SK-N-SH (cell line): Measurements from ENCODE around the gene KIAA0040. TPM values are rescaled to one million over a fixed set of nuclear protein-coding genes. Genes with fewer than 3 reads are reported as not detected.

Source experiments
- CTCF ChIA-PET: fragments of 300-600, 350-600 bp; formaldehyde crosslinking; extraction: SDS; loops from one replicate; lab custom pipeline; 2021; lab: Yijun Ruan, JAX
- POLR2A ChIA-PET: fragments of 350-600 bp; sonication (Branson Sonifier 250); formaldehyde crosslinking; extraction: SDS; loops from one replicate; lab custom pipeline; 2020; ENCODE audit warnings: antibody characterized with exemption, inconsistent platforms; lab: Yijun Ruan, JAX
- DNase-seq: peaks from one replicate; pipeline ENCODE4 v3.0.0; 2012
- H2AFZ ChIP-seq: fragments of 200-600 bp; sonication (generic); 2 replicates; pipeline ENCODE4 v1.8.1; 2016; ENCODE audit warnings: antibody characterized with exemption, mild to moderate bottlenecking, low read depth
- H3F3A ChIP-seq: fragments of 200-600 bp; sonication (generic); replicated peaks from 2 replicates; pipeline ENCODE3; 2016; ENCODE audit warnings: antibody characterized with exemption, mild to moderate bottlenecking; ENCODE audit not compliant: insufficient read depth
- H3K27ac ChIP-seq, 2 experiments: fragments of 200-500 bp in 1 of 2; fragments of 200-600 bp in 1 of 2; sonication (Bioruptor generic) in 1 of 2; sonication (generic), shearing (Covaris generic) in 1 of 2; 2 replicates each; pipeline versions ENCODE4 v1.5.1 to v1.6.1; 2014 to 2016; ENCODE audit warnings: low read depth in 2 of 2, inconsistent platforms in 1 of 2, low read length in 1 of 2, mild to moderate bottlenecking in 1 of 2, mixed read lengths in 1 of 2
- H3K27me3 ChIP-seq: fragments of 200-600 bp; sonication (generic), shearing (Covaris generic); 2 replicates; pipeline ENCODE4 v1.6.1; 2016; ENCODE audit warnings: mixed run types; ENCODE audit not compliant: insufficient read depth
- H3K36me3 ChIP-seq, 2 experiments: fragments of 200-500 bp in 1 of 2; fragments of 200-600 bp in 1 of 2; sonication (Bioruptor generic) in 1 of 2; sonication (generic) in 1 of 2; replicated peaks in 1 of 2; 2 replicates each; pipeline versions ENCODE3 to v1.5.1; 2014 to 2016; ENCODE audit warnings: low read length in 1 of 2, mild to moderate bottlenecking in 1 of 2; ENCODE audit not compliant: insufficient read depth in 2 of 2, control insufficient read depth in 1 of 2
- H3K4me1 ChIP-seq, 2 experiments: fragments of 200-500 bp in 1 of 2; fragments of 200-600 bp in 1 of 2; sonication (Bioruptor generic) in 1 of 2; sonication (generic), shearing (Covaris generic) in 1 of 2; 2 replicates each; pipeline versions ENCODE4 v1.5.1 to v1.6.1; 2014 to 2016; ENCODE audit warnings: low read depth in 1 of 2, low read length in 1 of 2, mixed run types in 1 of 2; ENCODE audit not compliant: insufficient read depth in 2 of 2, control insufficient read depth in 1 of 2
- H3K4me2 ChIP-seq: fragments of 200-600 bp; sonication (generic), shearing (Covaris generic); 2 replicates; pipeline ENCODE4 v1.6.1; 2017; ENCODE audit warnings: mixed run types
- H3K4me3 ChIP-seq, 2 experiments: fragments of 200-500 bp in 1 of 2; fragments of 200-600 bp in 1 of 2; sonication (Bioruptor generic) in 1 of 2; sonication (generic), shearing (Covaris generic) in 1 of 2; 2 replicates each; pipeline versions ENCODE4 v1.5.1 to v1.8.1; 2014 to 2016; ENCODE audit warnings: low read depth in 2 of 2, inconsistent platforms in 1 of 2, low read length in 1 of 2, mild to moderate bottlenecking in 1 of 2, mixed read lengths in 1 of 2, moderate library complexity in 1 of 2
- H3K79me2 ChIP-seq: fragments of 200-600 bp; sonication (generic); 2 replicates; pipeline ENCODE4 v1.8.1; 2017; ENCODE audit warnings: mild to moderate bottlenecking; ENCODE audit not compliant: insufficient read depth
- H3K9ac ChIP-seq: fragments of 200-600 bp; sonication (generic); 2 replicates; pipeline ENCODE4 v1.6.1; 2017; ENCODE audit warnings: mixed run types
- H3K9me2 ChIP-seq: fragments of 200-600 bp; sonication (generic); 2 replicates; pipeline ENCODE4 v1.6.1; 2017; ENCODE audit warnings: mixed run types
- H3K9me3 ChIP-seq: fragments of 200-600 bp; sonication (generic); 2 replicates; pipeline ENCODE4 v1.6.1; 2017; ENCODE audit warnings: mixed run types, mild to moderate bottlenecking, moderate library complexity
- H4K20me1 ChIP-seq: fragments of 200-600 bp; sonication (generic); 2 replicates; pipeline ENCODE4 v1.6.1; 2017; ENCODE audit warnings: mild to moderate bottlenecking, mixed run types; ENCODE audit not compliant: insufficient read depth
- CHD2 ChIP-seq: fragments of 150-350 bp; IDR thresholded peaks from 2 replicates; pipeline ENCODE4 v1.6.1; 2018; ENCODE audit warnings: low read length; ENCODE audit not compliant: partially characterized antibody
- EZH2phosphoT487 ChIP-seq: fragments of 200-600 bp; sonication (generic); IDR thresholded peaks from 2 replicates; pipeline ENCODE4 v1.6.1; 2017; ENCODE audit warnings: low read depth, mixed run types, mild to moderate bottlenecking, antibody characterized with exemption, moderate library complexity, borderline replicate concordance
- FOXM1 ChIP-seq: IDR thresholded peaks from 2 replicates; pipeline ENCODE4 v1.4.0; 2012; ENCODE audit warnings: low read depth, mild to moderate bottlenecking
- JUND ChIP-seq: IDR thresholded peaks from 2 replicates; pipeline ENCODE4 v1.4.0; 2012
- MAX ChIP-seq: IDR thresholded peaks from 2 replicates; pipeline ENCODE4 v1.4.0; 2012; ENCODE audit warnings: low read depth
- MXI1 ChIP-seq: IDR thresholded peaks from 2 replicates; pipeline ENCODE4 v1.6.1; 2012; ENCODE audit warnings: mild to moderate bottlenecking, low read depth, low read length, improper control_type of control experiment
- NFIC ChIP-seq: IDR thresholded peaks from 2 replicates; pipeline ENCODE4 v1.4.0; 2012; ENCODE audit warnings: borderline replicate concordance
- PBX3 ChIP-seq: IDR thresholded peaks from 2 replicates; pipeline ENCODE4; 2012
- POLR2AphosphoS5 ChIP-seq: IDR thresholded peaks from 2 replicates; pipeline ENCODE4 v1.6.1; 2012; ENCODE audit warnings: low read depth, low read length
- RAD21 ChIP-seq: IDR thresholded peaks from 2 replicates; pipeline ENCODE4 v1.6.1; 2012; ENCODE audit warnings: mild to moderate bottlenecking, low read length
- RCOR1 ChIP-seq: fragments of 150-350 bp; IDR thresholded peaks from 2 replicates; pipeline ENCODE4 v1.6.1; 2017; ENCODE audit warnings: antibody characterized with exemption, low read length
- REST ChIP-seq: IDR thresholded peaks from 2 replicates; pipeline ENCODE4 v1.6.1; 2012; ENCODE audit warnings: mild to moderate bottlenecking, low read depth, low read length, moderate library complexity
- RXRA ChIP-seq: IDR thresholded peaks from 2 replicates; pipeline ENCODE4 v1.4.0; 2012; ENCODE audit warnings: low read depth, mild to moderate bottlenecking, borderline replicate concordance
- SIN3A ChIP-seq: IDR thresholded peaks from 2 replicates; pipeline ENCODE4 v1.6.1; 2012; ENCODE audit warnings: low read depth, mild to moderate bottlenecking, low read length, moderate library complexity, borderline replicate concordance
- TAF1 ChIP-seq: IDR thresholded peaks from 2 replicates; pipeline ENCODE4 v1.6.1; 2012; ENCODE audit warnings: low read depth, mild to moderate bottlenecking, low read length, moderate library complexity, borderline replicate concordance
- TCF12 ChIP-seq: IDR thresholded peaks from 2 replicates; pipeline ENCODE4 v1.4.0; 2012
- TEAD4 ChIP-seq: IDR thresholded peaks from 2 replicates; pipeline ENCODE4 v1.4.0; 2012; ENCODE audit warnings: mild to moderate bottlenecking, borderline replicate concordance; ENCODE audit not compliant: insufficient read depth
- WGBS: methylation state at CpG from one replicate; pipeline ENCODE4 v1.1.6; 2017; ENCODE audit warnings: low lambda C conversion rate; 5-methylcytosine and 5-hydroxymethylcytosine counted together
- polyA plus RNA-seq, 3 experiments: library from polyadenylated mRNA; depleted of rRNA; stranded (reverse); fragments of >200 nt; gene quantifications; 2 replicates each; pipeline ENCODE4 v1.2.3, GENCODE V29; 2012
- TF ChIP-seq, protein P1 (sequence below): fragments of 150-350 bp; IDR thresholded peaks from 2 replicates; pipeline ENCODE4 v1.6.1; 2016; ENCODE audit warnings: mild to moderate bottlenecking, low read depth, low read length
- TF ChIP-seq, protein P2 (sequence below): fragments of 150-350 bp; IDR thresholded peaks from 2 replicates; pipeline ENCODE4 v1.6.1; 2017; ENCODE audit warnings: antibody characterized with exemption, low read length, low read depth, borderline replicate concordance

Gene KIAA0040
- polyA plus RNA-seq, 1 of the 3 experiments (the other 2 are of a cell fraction): 0.08 TPM

DNA sequence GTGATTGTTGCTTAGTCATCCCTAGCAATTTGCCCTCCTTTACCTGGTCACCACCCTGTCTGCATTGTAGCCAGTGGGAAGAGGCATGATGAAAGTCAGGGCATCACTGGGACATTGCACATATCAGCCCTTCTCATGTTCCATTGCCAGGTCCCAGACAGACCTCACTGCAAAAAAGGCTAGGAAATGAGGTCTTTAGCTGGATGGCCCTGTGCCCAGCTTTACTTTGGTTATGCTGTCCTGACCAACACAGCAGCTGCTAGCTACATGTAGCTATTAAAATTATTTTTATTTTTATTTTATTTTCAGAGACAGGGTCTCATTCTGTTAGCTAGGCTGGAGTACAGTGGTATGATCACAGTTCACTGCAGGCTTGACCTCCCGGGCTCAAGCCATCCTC is 72.1 kb downstream of the KIAA0040 start:
- Histone ChIP-seq H3K27ac (no peak overlapping the region), H3K4me1 (no peaks in the 10 kb centered on the region), H3F3A (no peaks in the 10 kb centered on the region), H3K4me3 (no peak overlapping the region), H3K36me3 (no peaks in the 10 kb centered on the region), H3K79me2 (no peaks in the 10 kb centered on the region), H3K9me2 (no peaks in the 10 kb centered on the region), H3K9me3 (no peaks in the 10 kb centered on the region), H4K20me1 (no peaks in the 10 kb centered on the region), H3K9ac (no peak overlapping the region), H3K27me3 (no peaks in the 10 kb centered on the region), H3K4me2 (no peak overlapping the region), H2AFZ (no peak overlapping the region)
- DNase-seq: no peak
- POLR2A ChIA-PET: no interaction called here
- no peak for TF ChIP-seq REST
- no peak for TF ChIP-seq TEAD4
- no peak for TF ChIP-seq MAX
- TF ChIP-seq RAD21: no peak
- TF ChIP-seq CHD2: no peak
- no peak for TF ChIP-seq RCOR1
- TF ChIP-seq POLR2AphosphoS5: no peak
- no peak for TF ChIP-seq PBX3
- TF ChIP-seq TCF12: no peak
- no peak for TF ChIP-seq RXRA
- TF ChIP-seq, protein P1, sequence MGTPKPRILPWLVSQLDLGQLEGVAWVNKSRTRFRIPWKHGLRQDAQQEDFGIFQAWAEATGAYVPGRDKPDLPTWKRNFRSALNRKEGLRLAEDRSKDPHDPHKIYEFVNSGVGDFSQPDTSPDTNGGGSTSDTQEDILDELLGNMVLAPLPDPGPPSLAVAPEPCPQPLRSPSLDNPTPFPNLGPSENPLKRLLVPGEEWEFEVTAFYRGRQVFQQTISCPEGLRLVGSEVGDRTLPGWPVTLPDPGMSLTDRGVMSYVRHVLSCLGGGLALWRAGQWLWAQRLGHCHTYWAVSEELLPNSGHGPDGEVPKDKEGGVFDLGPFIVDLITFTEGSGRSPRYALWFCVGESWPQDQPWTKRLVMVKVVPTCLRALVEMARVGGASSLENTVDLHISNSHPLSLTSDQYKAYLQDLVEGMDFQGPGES: no peak
- no peak for TF ChIP-seq TAF1
- TF ChIP-seq SIN3A: no peak
- TF ChIP-seq, protein P2, sequence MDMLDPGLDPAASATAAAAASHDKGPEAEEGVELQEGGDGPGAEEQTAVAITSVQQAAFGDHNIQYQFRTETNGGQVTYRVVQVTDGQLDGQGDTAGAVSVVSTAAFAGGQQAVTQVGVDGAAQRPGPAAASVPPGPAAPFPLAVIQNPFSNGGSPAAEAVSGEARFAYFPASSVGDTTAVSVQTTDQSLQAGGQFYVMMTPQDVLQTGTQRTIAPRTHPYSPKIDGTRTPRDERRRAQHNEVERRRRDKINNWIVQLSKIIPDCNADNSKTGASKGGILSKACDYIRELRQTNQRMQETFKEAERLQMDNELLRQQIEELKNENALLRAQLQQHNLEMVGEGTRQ: no peak
- TF ChIP-seq JUND: no peak
- no peak for TF ChIP-seq EZH2phosphoT487
- TF ChIP-seq NFIC: no peak
- TF ChIP-seq FOXM1: no peak
- TF ChIP-seq MXI1: no peak
- CTCF ChIA-PET: interaction anchor here (1.1 to 2.1 kb wide), 3 partner anchors 9 to 91 kb away, joined by 3 to 9 read pairs (median 6); no protein-coding TSS in a partner anchor
- 57% methylated on average over 1 of the region's 1 CpG for WGBS
